ENCODE data around the gene MELTF.

Gene MELTF

DNA sequence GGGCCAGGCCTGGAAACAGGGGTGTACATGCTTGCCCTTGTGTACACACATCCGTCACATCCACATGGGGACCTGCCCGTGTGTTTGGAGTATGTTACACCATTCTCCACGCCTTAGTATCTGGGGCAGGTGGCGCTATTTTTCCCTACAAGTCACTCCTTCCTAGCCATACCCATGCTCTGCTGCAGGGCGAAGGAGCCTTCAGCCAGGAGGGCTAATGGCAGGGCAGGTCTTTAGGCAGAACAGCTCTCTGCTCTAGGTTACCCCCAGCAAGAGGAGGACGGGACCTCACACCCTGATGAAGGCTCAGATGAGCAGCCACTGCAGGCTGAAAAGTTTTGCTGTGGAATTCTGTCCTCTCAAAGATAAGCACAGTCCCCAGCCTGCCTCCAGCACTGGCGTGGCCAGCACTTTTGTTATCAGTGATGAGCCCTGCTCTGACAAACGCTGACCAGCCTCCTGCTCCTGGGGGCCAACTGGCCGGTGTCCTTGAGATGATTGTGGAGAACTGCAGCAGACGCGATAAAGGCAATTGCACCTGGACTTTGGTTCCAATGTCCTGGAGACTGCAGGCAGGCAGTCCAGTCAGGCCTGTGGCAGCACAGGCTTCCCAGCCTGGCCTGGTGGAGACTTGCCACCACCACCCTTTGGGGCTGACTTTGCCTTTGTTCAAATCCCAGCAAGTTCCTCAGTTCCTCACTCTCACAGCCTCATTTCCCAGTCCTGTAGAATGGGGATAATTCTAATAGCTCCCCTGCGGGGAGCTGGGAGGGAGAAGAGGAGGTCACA lies 41.2 kb downstream of the MELTF start:
- TF ChIP-seq CTCF (conservative IDR thresholded peaks at IDR 0.05; ENCODE audit: low read depth, low read length) = no peak
- no peaks in the 10 kb centered on the region for H3K36me3 ChIP-seq (ENCODE audit: insufficient read depth)
- no peaks in the 10 kb centered on the region for H3K27me3 ChIP-seq (ENCODE audit: insufficient read depth, low read depth)
- no peak overlapping the region for H3K4me2 ChIP-seq
- no peak overlapping the region for H2AFZ ChIP-seq (ENCODE audit: low read depth)
- no peak overlapping the region for H3K27ac ChIP-seq
- no peaks in the 10 kb centered on the region for H3K79me2 ChIP-seq (ENCODE audit: insufficient read depth, low read depth)
- no peak overlapping the region for H3K9ac ChIP-seq
- H3K4me3 ChIP-seq (IDR thresholded peaks at IDR 0.05; ENCODE audit: insufficient read depth, low read depth, low read length) = no peak overlapping the region
- no peaks in the 10 kb centered on the region for H4K20me1 ChIP-seq (ENCODE audit: insufficient read depth)
- H3K4me1 ChIP-seq (ENCODE audit: low read depth, poor library complexity, severe bottlenecking) = no peaks in the 10 kb centered on the region

- Histone ChIP-seq H3K27me3 (ENCODE audit: insufficient read depth, low read depth) (no peaks in the 10 kb centered on the region), H3K9ac (no peak overlapping the region), H2AFZ (ENCODE audit: low read depth) (no peak overlapping the region), H3K4me1 (ENCODE audit: low read depth, poor library complexity, severe bottlenecking) (no peaks in the 10 kb centered on the region), H3K4me3 (IDR thresholded peaks at IDR 0.05; ENCODE audit: insufficient read depth, low read depth, low read length) (no peak overlapping the region), H3K27ac (no peak overlapping the region), H4K20me1 (ENCODE audit: insufficient read depth) (no peaks in the 10 kb centered on the region), H3K4me2 (no peak overlapping the region), H3K79me2 (ENCODE audit: insufficient read depth, low read depth) (no peaks in the 10 kb centered on the region), H3K36me3 (ENCODE audit: insufficient read depth) (no peaks in the 10 kb centered on the region)
- no peak for TF ChIP-seq CTCF (conservative IDR thresholded peaks at IDR 0.05; ENCODE audit: low read depth, low read length)
Observed at GRCh38 chr3:196987022-196987421, 42.6 kb downstream of the MELTF start.

DNA sequence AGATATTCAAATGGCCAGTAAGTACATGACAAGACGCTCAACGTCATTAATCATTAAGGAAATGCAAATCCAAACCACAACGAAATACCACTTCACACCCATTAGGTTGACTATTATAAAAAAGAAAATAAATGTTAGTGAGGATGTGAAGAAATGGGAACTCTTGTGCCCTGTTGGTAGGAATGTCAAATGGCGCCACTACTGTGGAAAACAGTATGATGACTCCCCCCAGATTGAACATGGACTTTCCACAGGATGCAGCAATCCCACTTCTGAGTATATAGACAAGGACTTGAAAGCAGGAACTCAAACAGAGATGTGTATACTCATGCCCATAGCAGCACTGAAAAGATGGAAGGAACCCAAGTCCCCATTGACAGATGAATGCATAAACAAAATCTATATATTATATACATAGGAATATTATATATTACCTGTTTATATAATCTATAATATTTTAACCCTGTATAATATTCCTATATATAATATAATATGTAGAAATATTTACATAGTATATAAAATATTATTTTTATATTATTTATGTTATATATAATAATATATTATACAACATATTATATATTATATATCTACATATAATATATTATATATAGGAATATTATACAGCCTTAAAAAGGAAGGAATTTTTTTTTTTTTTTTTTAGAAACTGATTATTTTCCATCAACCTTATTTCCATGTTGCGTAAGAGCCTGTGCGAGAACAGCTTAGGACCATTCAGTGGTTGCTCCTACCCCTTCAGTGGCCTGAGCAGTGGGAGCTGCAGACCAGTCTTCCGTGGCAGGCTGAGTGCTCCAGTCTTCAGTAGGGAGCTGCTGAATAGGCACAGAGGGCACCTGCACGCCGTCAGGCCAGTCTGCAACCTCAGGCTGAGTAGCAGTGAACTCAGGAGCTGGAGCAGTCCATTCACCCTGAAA lies 43.4 kb downstream of the MELTF start:
- no peak overlapping the region for H2AFZ ChIP-seq (ENCODE audit: low read depth)
- H3K4me2 ChIP-seq = no peak overlapping the region
- no peaks in the 10 kb centered on the region for H4K20me1 ChIP-seq (ENCODE audit: insufficient read depth)
- no peaks in the 10 kb centered on the region for H3K79me2 ChIP-seq (ENCODE audit: insufficient read depth, low read depth)
- no peak overlapping the region for H3K27ac ChIP-seq
- no peak overlapping the region for H3K4me3 ChIP-seq (IDR thresholded peaks at IDR 0.05; ENCODE audit: insufficient read depth, low read depth, low read length)
- TF ChIP-seq CTCF (conservative IDR thresholded peaks at IDR 0.05; ENCODE audit: low read depth, low read length) = no peak
- no peaks in the 10 kb centered on the region for H3K4me1 ChIP-seq (ENCODE audit: low read depth, poor library complexity, severe bottlenecking)
- H3K27me3 ChIP-seq (ENCODE audit: insufficient read depth, low read depth) = no peaks in the 10 kb centered on the region
- no peak overlapping the region for H3K9ac ChIP-seq
- H3K36me3 ChIP-seq (ENCODE audit: insufficient read depth) = no peaks in the 10 kb centered on the region

DNA sequence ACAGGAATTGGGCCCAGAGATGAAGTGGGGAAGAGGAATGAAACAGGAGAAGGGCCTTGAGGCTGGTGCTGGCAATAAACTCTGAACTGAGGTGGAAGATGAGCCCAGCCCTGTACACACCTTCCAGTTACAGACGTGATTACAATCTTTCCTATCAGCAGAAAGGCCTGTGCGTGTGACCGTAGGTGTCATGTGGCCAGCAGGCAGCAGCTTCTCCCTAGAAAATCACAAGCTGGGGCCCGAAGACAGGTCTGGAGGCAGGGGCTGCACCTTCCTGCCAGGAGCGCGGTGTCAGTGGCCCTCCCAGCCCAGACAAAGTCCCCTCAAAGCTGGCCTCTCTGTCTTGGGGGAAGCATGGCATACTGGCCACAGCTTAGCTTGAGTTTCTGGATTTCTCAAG lies 44.3 kb downstream of the MELTF start:
- no peak overlapping the region for H3K4me3 ChIP-seq (IDR thresholded peaks at IDR 0.05; ENCODE audit: insufficient read depth, low read depth, low read length)
- H3K27ac ChIP-seq = no peak overlapping the region
- no peak overlapping the region for H2AFZ ChIP-seq (ENCODE audit: low read depth)
- H3K4me1 ChIP-seq (ENCODE audit: low read depth, poor library complexity, severe bottlenecking) = no peaks in the 10 kb centered on the region
- no peaks in the 10 kb centered on the region for H3K27me3 ChIP-seq (ENCODE audit: insufficient read depth, low read depth)
- no peaks in the 10 kb centered on the region for H3K36me3 ChIP-seq (ENCODE audit: insufficient read depth)
- no peaks in the 10 kb centered on the region for H3K79me2 ChIP-seq (ENCODE audit: insufficient read depth, low read depth)
- H3K9ac ChIP-seq = no peak overlapping the region
- TF ChIP-seq CTCF (conservative IDR thresholded peaks at IDR 0.05; ENCODE audit: low read depth, low read length) = no peak
- H3K4me2 ChIP-seq = no peak overlapping the region
- no peaks in the 10 kb centered on the region for H4K20me1 ChIP-seq (ENCODE audit: insufficient read depth)
